Neural cell (in vitro differentiated cells): ENCODE data around the gene AFG1L. TPM values are rescaled to one million over a fixed set of nuclear protein-coding genes. Genes with fewer than 3 reads are reported as not detected.

ENCODE experiments used
- H2AFZ ChIP-seq: fragments of 200-600, 300-800 bp; sonication (generic), shearing (Covaris generic); 2 replicates; pipeline ENCODE4 v1.6.0; 2014; ENCODE audit warnings: low read depth, mild to moderate bottlenecking, antibody characterized with exemption, low read length, moderate library complexity
- H3F3A ChIP-seq: fragments of 200-600 bp; shearing (Covaris generic); 2 replicates; pipeline ENCODE4 v1.6.1; 2016; ENCODE audit warnings: mild to moderate bottlenecking, moderate library complexity, mixed read lengths, antibody characterized with exemption, low read length; ENCODE audit not compliant: insufficient read depth, poor library complexity, severe bottlenecking
- H3K27ac ChIP-seq: fragments of 200-600, 300-800 bp; sonication (generic), shearing (Covaris generic); 2 replicates; pipeline ENCODE4 v1.5.1; 2014; ENCODE audit warnings: mild to moderate bottlenecking, low read length, moderate library complexity
- H3K27me3 ChIP-seq: fragments of 300-800, 200-600 bp; sonication (generic), shearing (Covaris generic); 2 replicates; pipeline ENCODE4 v1.6.0; 2014; ENCODE audit warnings: mild to moderate bottlenecking, low read depth, low read length, moderate library complexity; ENCODE audit not compliant: insufficient read depth
- H3K36me3 ChIP-seq: fragments of 300-800, 200-600 bp; sonication (generic), shearing (Covaris generic); 2 replicates; pipeline ENCODE4 v1.5.1; 2014; ENCODE audit warnings: mild to moderate bottlenecking, antibody characterized with exemption, low read length, moderate library complexity; ENCODE audit not compliant: insufficient read depth
- H3K4me2 ChIP-seq: fragments of 300-800, 200-600 bp; sonication (generic), shearing (Covaris generic); 2 replicates; pipeline ENCODE4 v1.6.0; 2014; ENCODE audit warnings: mild to moderate bottlenecking, low read length
- H3K4me3 ChIP-seq: fragments of 300-800, 200-600 bp; sonication (generic), shearing (Covaris generic); 2 replicates; pipeline ENCODE4 v1.5.1; 2014; ENCODE audit warnings: mild to moderate bottlenecking, low read length, moderate library complexity
- H3K79me2 ChIP-seq: fragments of 200-600 bp; shearing (Covaris generic); replicated peaks from 2 replicates; pipeline ENCODE4 v1.6.0; 2014; ENCODE audit warnings: mild to moderate bottlenecking, low read length, moderate library complexity; ENCODE audit not compliant: insufficient read depth
- H3K9ac ChIP-seq: fragments of 300-800, 200-600 bp; sonication (generic), shearing (Covaris generic); 2 replicates; pipeline ENCODE4 v1.6.1; 2016; ENCODE audit warnings: mild to moderate bottlenecking, low read length, mixed read lengths
- H3K9me2 ChIP-seq: fragments of 200-600 bp; shearing (Covaris generic); 2 replicates; pipeline ENCODE4 v1.6.1; 2016; ENCODE audit warnings: mild to moderate bottlenecking, low read length, mixed read lengths; ENCODE audit not compliant: insufficient read depth
- H3K9me3 ChIP-seq: fragments of 200-600, 300-800 bp; sonication (generic), shearing (Covaris generic); 2 replicates; pipeline ENCODE4 v1.6.1; 2016; ENCODE audit warnings: mild to moderate bottlenecking, mixed run types, low read length, moderate library complexity, mixed read lengths
- H4K20me1 ChIP-seq: fragments of 200-600 bp; shearing (Covaris generic); 2 replicates; pipeline ENCODE4 v1.6.1; 2016; ENCODE audit warnings: mild to moderate bottlenecking, mixed run types; ENCODE audit not compliant: insufficient read depth
- EP300 ChIP-seq: fragments of 450-650 bp; conservative IDR thresholded peaks from 2 replicates; pipeline ENCODE4 v1.6.1; 2014; ENCODE audit warnings: antibody characterized with exemption, mild to moderate bottlenecking, moderate library complexity; ENCODE audit not compliant: poor library complexity, severe bottlenecking
- EZH2 ChIP-seq: fragments of 200-600, 300-800 bp; shearing (Covaris generic), sonication (generic); IDR thresholded peaks from 2 replicates; pipeline ENCODE4 v1.6.1; 2014; ENCODE audit warnings: antibody characterized with exemption, low read length, borderline replicate concordance, mild to moderate bottlenecking; ENCODE audit not compliant: insufficient read depth, poor library complexity, severe bottlenecking
- MXI1 ChIP-seq: fragments of 450-650 bp; conservative IDR thresholded peaks from 2 replicates; pipeline ENCODE4 v1.6.1; 2014; ENCODE audit warnings: antibody characterized with exemption, mild to moderate bottlenecking; ENCODE audit not compliant: poor library complexity, severe bottlenecking
- POLR2AphosphoS5 ChIP-seq: IDR thresholded peaks from 2 replicates; pipeline ENCODE4 v1.6.1; 2012
- RAD21 ChIP-seq: fragments of 450-650 bp; conservative IDR thresholded peaks from 2 replicates; pipeline ENCODE4 v1.6.1; 2014; ENCODE audit warnings: antibody characterized with exemption, mild to moderate bottlenecking, moderate library complexity
- SMC3 ChIP-seq: fragments of 450-650 bp; conservative IDR thresholded peaks from 2 replicates; pipeline ENCODE4 v1.6.1; 2014; ENCODE audit warnings: antibody characterized with exemption, mild to moderate bottlenecking, moderate library complexity; ENCODE audit not compliant: poor library complexity
- TAF1 ChIP-seq: IDR thresholded peaks from 2 replicates; pipeline ENCODE4 v1.6.1; 2012; ENCODE audit warnings: low read depth
- polyA plus RNA-seq: library from polyadenylated mRNA; depleted of rRNA; stranded (reverse); fragments of >200 nt; gene quantifications from 2 replicates; pipeline ENCODE4 v1.2.3, GENCODE V29; 2014
- TF ChIP-seq, protein P1 (sequence below): fragments of 450-650 bp; IDR thresholded peaks from 2 replicates; pipeline ENCODE4 v1.5.1; 2014; ENCODE audit warnings: antibody characterized with exemption, mild to moderate bottlenecking, moderate library complexity; ENCODE audit not compliant: poor library complexity, severe bottlenecking
- TF ChIP-seq, protein P2 (sequence below): IDR thresholded peaks from 2 replicates; pipeline ENCODE4 v1.6.1; 2012; ENCODE audit warnings: borderline replicate concordance

AFG1L gene
- polyA plus RNA-seq, 1 donor from 2014 or later, result 3.3 TPM

DNA sequence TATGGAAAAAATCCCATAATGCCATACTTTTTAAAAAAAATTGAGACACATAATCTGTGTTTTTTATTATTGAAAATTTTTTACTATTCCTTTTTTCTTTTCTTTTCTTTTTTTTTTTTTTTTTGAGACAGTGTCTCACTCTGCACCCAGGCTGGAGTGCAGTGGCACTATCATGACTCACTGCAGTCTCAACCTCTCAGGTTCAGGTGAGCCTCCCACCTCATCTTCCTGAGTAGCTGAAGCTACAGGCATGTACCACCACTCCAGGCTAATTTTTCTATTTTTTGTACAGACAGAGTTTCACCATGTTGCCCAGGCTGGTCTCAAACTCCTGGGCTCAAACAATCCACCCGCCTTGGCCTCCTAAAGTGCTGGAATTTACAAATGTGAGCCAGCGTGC, 100.4 kb downstream of the AFG1L start:
- no peak overlapping the region for H3K9ac ChIP-seq
- H3K9me2 ChIP-seq, result no peaks in the 10 kb centered on the region
- H3K4me2 ChIP-seq, result no peak overlapping the region
- H3F3A ChIP-seq, result no peaks in the 10 kb centered on the region
- no peak overlapping the region for H3K4me3 ChIP-seq
- no peak overlapping the region for H3K27ac ChIP-seq
- H4K20me1 ChIP-seq, result no peaks in the 10 kb centered on the region
- no peaks in the 10 kb centered on the region for H3K36me3 ChIP-seq
- TF ChIP-seq MXI1 (no peak), SMC3 (no peak), POLR2AphosphoS5 (no peak), EZH2 (no peak), RAD21 (no peak), TAF1 (no peak), EP300 (no peak)
- TF ChIP-seq, protein P1, sequence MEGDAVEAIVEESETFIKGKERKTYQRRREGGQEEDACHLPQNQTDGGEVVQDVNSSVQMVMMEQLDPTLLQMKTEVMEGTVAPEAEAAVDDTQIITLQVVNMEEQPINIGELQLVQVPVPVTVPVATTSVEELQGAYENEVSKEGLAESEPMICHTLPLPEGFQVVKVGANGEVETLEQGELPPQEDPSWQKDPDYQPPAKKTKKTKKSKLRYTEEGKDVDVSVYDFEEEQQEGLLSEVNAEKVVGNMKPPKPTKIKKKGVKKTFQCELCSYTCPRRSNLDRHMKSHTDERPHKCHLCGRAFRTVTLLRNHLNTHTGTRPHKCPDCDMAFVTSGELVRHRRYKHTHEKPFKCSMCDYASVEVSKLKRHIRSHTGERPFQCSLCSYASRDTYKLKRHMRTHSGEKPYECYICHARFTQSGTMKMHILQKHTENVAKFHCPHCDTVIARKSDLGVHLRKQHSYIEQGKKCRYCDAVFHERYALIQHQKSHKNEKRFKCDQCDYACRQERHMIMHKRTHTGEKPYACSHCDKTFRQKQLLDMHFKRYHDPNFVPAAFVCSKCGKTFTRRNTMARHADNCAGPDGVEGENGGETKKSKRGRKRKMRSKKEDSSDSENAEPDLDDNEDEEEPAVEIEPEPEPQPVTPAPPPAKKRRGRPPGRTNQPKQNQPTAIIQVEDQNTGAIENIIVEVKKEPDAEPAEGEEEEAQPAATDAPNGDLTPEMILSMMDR, result no peak
- TF ChIP-seq, protein P2, sequence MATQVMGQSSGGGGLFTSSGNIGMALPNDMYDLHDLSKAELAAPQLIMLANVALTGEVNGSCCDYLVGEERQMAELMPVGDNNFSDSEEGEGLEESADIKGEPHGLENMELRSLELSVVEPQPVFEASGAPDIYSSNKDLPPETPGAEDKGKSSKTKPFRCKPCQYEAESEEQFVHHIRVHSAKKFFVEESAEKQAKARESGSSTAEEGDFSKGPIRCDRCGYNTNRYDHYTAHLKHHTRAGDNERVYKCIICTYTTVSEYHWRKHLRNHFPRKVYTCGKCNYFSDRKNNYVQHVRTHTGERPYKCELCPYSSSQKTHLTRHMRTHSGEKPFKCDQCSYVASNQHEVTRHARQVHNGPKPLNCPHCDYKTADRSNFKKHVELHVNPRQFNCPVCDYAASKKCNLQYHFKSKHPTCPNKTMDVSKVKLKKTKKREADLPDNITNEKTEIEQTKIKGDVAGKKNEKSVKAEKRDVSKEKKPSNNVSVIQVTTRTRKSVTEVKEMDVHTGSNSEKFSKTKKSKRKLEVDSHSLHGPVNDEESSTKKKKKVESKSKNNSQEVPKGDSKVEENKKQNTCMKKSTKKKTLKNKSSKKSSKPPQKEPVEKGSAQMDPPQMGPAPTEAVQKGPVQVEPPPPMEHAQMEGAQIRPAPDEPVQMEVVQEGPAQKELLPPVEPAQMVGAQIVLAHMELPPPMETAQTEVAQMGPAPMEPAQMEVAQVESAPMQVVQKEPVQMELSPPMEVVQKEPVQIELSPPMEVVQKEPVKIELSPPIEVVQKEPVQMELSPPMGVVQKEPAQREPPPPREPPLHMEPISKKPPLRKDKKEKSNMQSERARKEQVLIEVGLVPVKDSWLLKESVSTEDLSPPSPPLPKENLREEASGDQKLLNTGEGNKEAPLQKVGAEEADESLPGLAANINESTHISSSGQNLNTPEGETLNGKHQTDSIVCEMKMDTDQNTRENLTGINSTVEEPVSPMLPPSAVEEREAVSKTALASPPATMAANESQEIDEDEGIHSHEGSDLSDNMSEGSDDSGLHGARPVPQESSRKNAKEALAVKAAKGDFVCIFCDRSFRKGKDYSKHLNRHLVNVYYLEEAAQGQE, result no peak
- H3K9me3 ChIP-seq, result no peaks in the 10 kb centered on the region
- no peaks in the 10 kb centered on the region for H3K27me3 ChIP-seq
- H2AFZ ChIP-seq, result no peak overlapping the region
- H3K79me2 ChIP-seq, result no peaks in the 10 kb centered on the region

DNA sequence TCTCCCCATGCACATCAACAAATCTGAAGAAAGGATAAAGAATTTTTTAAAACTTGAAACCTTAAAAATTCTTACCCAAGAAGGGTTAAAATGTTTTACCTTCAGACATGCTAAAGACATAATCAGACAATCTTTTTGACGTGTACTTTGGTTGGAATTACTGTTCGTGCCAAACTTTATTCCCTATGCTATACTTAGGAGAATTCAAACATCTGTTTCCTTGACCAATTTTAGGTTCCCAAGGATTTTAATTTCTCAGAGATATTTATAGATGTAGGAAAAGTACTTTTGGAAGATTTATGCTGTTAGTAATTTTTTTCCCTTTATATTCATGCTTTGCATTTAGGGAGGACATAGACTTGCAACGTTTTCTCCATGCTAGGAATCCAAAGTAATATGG, 108.4 kb downstream of the AFG1L start:
- H4K20me1 ChIP-seq, result no peaks in the 10 kb centered on the region
- H3K9me3 ChIP-seq, result no peaks in the 10 kb centered on the region
- no peaks in the 10 kb centered on the region for H3K79me2 ChIP-seq
- no peaks in the 10 kb centered on the region for H3F3A ChIP-seq
- TF ChIP-seq MXI1 (no peak), SMC3 (no peak), EP300 (no peak), TAF1 (no peak), POLR2AphosphoS5 (no peak), RAD21 (no peak), EZH2 (no peak)
- TF ChIP-seq, protein P1, result no peak
- TF ChIP-seq, protein P2, result no peak
- H3K9me2 ChIP-seq, result no peaks in the 10 kb centered on the region
- H2AFZ ChIP-seq, result no peak overlapping the region
- H3K27ac ChIP-seq, result no peak overlapping the region
- no peaks in the 10 kb centered on the region for H3K27me3 ChIP-seq
- no peak overlapping the region for H3K9ac ChIP-seq
- H3K4me3 ChIP-seq, result no peak overlapping the region
- no peak overlapping the region for H3K4me2 ChIP-seq
- no peaks in the 10 kb centered on the region for H3K36me3 ChIP-seq
